Measurements from ENCODE around the gene NTHL1. TPM values are rescaled to one million over a fixed set of nuclear protein-coding genes. Genes with fewer than 3 reads are reported as not detected.

NTHL1 gene
- total RNA-seq, 1 experiment from 2014 or later = 157 TPM

DNA sequence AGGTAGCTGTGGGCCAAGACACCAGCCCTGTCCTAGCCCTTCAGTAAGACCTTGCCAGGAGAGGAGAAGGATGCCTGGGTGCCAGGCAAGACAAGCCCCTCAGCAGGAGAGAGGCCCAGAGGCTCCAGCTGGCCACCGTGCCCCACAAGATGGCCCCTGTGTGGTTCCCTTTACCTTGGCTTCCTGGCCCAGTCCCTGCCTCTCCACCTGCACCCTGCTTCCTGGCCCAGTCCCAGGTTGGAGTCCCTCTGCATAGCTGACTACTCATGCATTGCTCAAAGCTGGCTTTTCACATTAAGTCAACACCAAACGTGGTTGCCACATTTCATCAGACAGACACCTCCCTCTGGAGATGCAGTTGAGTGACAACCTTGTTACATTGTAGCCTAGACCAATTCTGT, 53.9 kb downstream of the NTHL1 start:
- DNase-seq (ENCODE audit: low spot score) = peak; percentile 33

DNA sequence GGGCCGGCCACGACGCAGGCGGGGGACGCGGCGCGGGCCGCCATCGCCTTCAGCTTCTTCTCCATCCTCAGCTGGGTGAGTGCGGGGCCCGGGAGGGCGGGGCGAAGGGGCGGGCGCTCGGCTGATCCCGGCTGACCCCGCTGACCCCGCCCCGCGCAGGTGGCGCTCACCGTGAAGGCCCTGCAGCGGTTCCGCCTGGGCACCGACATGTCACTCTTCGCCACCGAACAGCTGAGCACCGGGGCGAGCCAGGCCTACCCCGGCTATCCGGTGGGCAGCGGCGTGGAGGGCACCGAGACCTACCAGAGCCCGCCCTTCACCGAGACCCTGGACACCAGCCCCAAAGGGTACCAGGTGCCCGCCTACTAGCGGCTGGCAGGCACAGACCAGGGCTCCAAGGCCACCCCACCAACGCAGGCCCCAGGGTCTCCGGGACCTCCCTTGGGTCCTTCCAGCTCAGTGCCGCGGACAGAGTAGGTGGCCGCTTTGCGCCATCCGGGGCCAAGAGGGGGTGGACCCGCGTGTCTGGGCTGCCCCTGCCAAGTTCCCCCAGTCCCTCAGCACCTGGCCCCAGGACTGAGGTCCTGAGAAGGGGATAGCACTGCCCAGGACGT, 54.8 kb downstream of the NTHL1 start:
- no peak for DNase-seq (ENCODE audit: low spot score)

DNA sequence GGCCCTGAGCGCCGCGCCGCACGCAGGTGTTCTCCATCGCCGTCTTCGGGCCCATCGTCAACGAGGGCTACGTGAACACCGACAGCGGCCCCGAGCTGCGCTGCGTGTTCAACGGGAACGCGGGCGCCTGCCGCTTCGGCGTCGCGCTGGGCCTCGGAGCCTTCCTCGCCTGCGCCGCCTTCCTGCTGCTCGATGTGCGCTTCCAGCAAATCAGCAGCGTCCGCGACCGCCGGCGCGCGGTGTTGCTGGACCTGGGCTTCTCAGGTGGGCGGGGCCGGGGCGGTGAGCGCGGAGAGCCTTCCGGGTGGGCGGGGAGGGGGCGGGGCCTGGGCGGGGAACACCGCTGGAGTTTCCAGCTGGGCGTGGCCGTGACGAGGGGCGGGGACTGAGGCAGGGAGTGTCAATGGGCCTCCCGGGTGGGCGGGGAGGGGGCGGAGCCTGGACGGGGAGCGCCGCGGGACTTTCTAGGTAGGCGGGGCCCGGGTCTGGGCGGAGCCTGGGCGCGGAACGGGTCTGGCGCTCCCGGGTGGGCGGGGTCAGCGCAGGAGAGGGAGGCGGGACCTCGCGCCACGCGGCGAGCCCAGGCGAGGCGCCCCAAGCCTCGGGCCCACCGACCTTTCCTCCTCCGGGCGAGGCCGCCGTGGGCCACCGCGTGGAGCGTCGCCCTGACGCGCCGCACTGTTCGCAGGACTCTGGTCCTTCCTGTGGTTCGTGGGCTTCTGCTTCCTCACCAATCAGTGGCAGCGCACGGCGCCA, 55.5 kb downstream of the NTHL1 start:
- DNase-seq (ENCODE audit: low spot score) = peak; percentile 71

DNA sequence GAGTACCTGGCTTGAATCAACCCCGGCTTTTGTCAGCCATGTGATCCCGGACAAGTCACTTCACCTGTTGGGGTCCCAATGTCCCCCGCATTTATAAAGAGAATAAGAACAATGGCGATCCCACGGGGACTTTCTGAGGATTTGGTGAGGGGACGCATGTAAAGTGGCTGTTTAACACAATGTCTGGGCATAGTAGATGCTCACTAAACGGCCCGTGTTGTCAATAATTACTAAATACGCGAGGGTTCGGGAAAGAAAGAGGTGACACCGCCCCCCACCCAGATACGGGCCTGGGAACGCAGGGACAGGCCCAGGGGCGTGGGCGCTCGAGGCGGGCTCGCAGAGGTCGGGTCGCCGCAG, 56.1 kb downstream of the NTHL1 start:
- no peak for DNase-seq (ENCODE audit: low spot score)

DNA sequence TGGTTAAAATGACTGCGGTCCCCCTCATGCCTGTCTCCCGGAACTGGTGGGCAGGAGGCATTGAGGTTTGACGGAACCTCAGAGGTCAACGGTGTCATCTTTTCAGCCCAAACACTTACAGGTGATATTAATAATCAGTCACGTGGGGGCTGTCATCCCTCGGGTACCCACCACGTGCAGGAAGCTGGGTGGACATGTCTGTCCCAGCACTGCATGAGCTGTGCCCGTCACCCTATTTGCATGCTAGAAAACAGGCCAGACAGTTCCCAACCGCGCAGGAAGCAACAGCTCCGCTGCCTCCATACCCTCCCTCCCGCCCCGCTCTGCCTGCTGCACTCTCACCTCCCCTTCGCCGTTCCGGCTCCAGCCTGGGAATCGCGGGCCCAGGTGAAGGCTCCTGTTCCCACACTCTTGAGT, 56.5 kb downstream of the NTHL1 start:
- DNase-seq (ENCODE audit: low spot score) = no peak

DNA sequence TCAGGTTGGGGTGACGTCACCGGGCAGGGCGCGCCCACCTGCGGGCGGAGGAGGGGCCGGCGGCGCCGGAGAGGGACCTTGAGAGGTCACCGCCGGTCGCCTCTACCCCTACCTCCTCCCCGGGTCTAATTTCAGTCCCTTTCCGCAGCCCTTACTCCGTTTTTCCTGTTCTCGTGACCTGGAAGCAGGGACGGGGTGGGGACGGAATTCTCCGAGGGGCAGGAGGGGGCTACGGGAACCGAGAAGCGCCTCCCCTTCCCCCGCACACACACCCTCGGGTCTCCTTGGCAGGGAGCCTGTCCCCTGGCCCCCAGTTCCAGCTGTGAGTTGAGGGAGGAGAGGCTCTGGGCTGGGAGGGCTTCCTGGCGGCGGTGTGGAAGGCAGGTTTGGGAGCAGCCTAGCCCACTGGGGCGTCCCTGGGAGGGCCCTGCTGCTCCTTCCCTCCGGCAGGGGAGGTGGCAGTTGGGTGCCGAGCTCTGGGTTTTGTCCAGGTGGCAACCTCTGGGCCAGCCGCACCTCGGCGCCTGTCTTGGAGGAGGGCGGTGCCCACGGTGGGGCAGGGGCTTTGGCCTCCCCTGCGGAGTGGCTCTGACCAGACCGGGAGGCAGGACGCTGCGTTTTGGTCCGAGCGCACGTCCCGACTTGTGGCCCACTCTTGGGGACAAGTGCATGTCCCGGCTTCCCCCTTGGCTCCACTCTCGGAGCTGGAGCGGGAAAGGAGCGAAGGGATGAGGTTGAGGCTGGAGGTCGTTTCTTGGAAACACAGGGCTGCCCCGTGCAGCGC, 57.1 kb downstream of the NTHL1 start:
- no peak for DNase-seq (ENCODE audit: low spot score)

DNA sequence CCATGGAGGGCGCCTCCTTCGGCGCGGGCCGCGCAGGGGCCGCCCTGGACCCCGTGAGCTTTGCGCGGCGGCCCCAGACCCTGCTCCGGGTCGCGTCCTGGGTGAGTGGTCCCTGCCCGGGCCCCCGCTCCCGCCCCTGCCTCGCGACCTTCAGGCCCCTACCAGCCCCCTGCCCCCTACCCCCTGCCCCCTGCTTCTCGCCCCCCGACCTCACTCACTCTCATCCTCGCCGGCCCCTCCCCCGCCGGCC, 57.6 kb downstream of the NTHL1 start:
- no peak for DNase-seq (ENCODE audit: low spot score)

Small RNA genes lying within 50 kb of the gene (small RNA-seq; reads per million reads assigned to genes)
- gene MIR1225 (not detected), gene RN7SL219P (not detected)

Other genes starting within 250 kb of the NTHL1 start
- gene HAGH, start 221.0 kb downstream of the NTHL1 start, total RNA-seq (2014; rRNA removed; shearing (Covaris generic)) = 81.9 and 85.2 TPM in 2 replicates
- gene FAHD1, start 220.6 kb downstream of the NTHL1 start, total RNA-seq (2014; rRNA removed; shearing (Covaris generic)) = 85.5 and 92.5 TPM in 2 replicates
- not detected in 2 replicates for gene MEIOB, start 175.7 kb downstream of the NTHL1 start, total RNA-seq (2014; rRNA removed; shearing (Covaris generic))
- not detected in 2 replicates for gene HS3ST6, start 129.4 kb downstream of the NTHL1 start, total RNA-seq (2014; rRNA removed; shearing (Covaris generic))
- gene MSRB1, start 104.6 kb downstream of the NTHL1 start, total RNA-seq (2014; rRNA removed; shearing (Covaris generic)) = 31.7 and 35.7 TPM in 2 replicates
- gene RPL3L, start 93.1 kb downstream of the NTHL1 start, total RNA-seq (2014; rRNA removed; shearing (Covaris generic)) = not detected in 2 replicates
- gene NDUFB10, start 88.3 kb downstream of the NTHL1 start, total RNA-seq (2014; rRNA removed; shearing (Covaris generic)) = 415 and 426 TPM in 2 replicates
- 4,154 and 4,232 TPM in 2 replicates for gene RPS2, start 83.0 kb downstream of the NTHL1 start, total RNA-seq (2014; rRNA removed; shearing (Covaris generic))
- gene RNF151, start 81.0 kb downstream of the NTHL1 start, total RNA-seq (2014; rRNA removed; shearing (Covaris generic)) = not detected in 2 replicates
- 134 and 140 TPM in 2 replicates for gene TBL3, start 75.8 kb downstream of the NTHL1 start, total RNA-seq (2014; rRNA removed; shearing (Covaris generic))
- 141 and 161 TPM in 2 replicates for gene NOXO1, start 66.4 kb downstream of the NTHL1 start, total RNA-seq (2014; rRNA removed; shearing (Covaris generic))
- gene GFER, start 63.6 kb downstream of the NTHL1 start, total RNA-seq (2014; rRNA removed; shearing (Covaris generic)) = 51.7 and 70.3 TPM in 2 replicates
- gene SYNGR3, start 57.9 kb downstream of the NTHL1 start, total RNA-seq (2014; rRNA removed; shearing (Covaris generic)) = 1.9 and 2.3 TPM in 2 replicates
- 42.9 and 49.0 TPM in 2 replicates for gene ZNF598, start 38.0 kb downstream of the NTHL1 start, total RNA-seq (2014; rRNA removed; shearing (Covaris generic))
- 0.91 and 2.7 TPM in 2 replicates for gene NPW, start 28.0 kb downstream of the NTHL1 start, total RNA-seq (2014; rRNA removed; shearing (Covaris generic))
- gene NHERF2, start 20.9 kb downstream of the NTHL1 start, total RNA-seq (2014; rRNA removed; shearing (Covaris generic)) = 258 and 259 TPM in 2 replicates
- 75.1 and 85.0 TPM in 2 replicates for gene TSC2, start 151 bp upstream of the NTHL1 start, total RNA-seq (2014; rRNA removed; shearing (Covaris generic))
- gene PKD1, start 88.1 kb upstream of the NTHL1 start, total RNA-seq (2014; rRNA removed; shearing (Covaris generic)) = 72.1 and 74.7 TPM in 2 replicates
- 13.4 and 24.9 TPM in 2 replicates for gene RAB26, start 100.8 kb upstream of the NTHL1 start, total RNA-seq (2014; rRNA removed; shearing (Covaris generic))
- 166 and 170 TPM in 2 replicates for gene TRAF7, start 107.9 kb upstream of the NTHL1 start, total RNA-seq (2014; rRNA removed; shearing (Covaris generic))
- 0.08 and 2.5 TPM in 2 replicates for gene CASKIN1, start 148.8 kb upstream of the NTHL1 start, total RNA-seq (2014; rRNA removed; shearing (Covaris generic))
- gene MLST8, start 157.6 kb upstream of the NTHL1 start, total RNA-seq (2014; rRNA removed; shearing (Covaris generic)) = 98.9 and 117 TPM in 2 replicates
- gene BRICD5, start 163.0 kb upstream of the NTHL1 start, total RNA-seq (2014; rRNA removed; shearing (Covaris generic)) = 33.6 and 34.6 TPM in 2 replicates
- gene PGP, start 167.0 kb upstream of the NTHL1 start, total RNA-seq (2014; rRNA removed; shearing (Covaris generic)) = 82.0 and 98.7 TPM in 2 replicates
- 83.8 and 87.2 TPM in 2 replicates for gene E4F1, start 175.8 kb upstream of the NTHL1 start, total RNA-seq (2014; rRNA removed; shearing (Covaris generic))
- 0.99 and 3.1 TPM in 2 replicates for gene DNASE1L2, start 188.6 kb upstream of the NTHL1 start, total RNA-seq (2014; rRNA removed; shearing (Covaris generic))
- gene ECI1, start 203.8 kb upstream of the NTHL1 start, total RNA-seq (2014; rRNA removed; shearing (Covaris generic)) = 160 and 162 TPM in 2 replicates
- 213 and 226 TPM in 2 replicates for gene RNPS1, start 220.3 kb upstream of the NTHL1 start, total RNA-seq (2014; rRNA removed; shearing (Covaris generic))